GM11168 (cell line): ENCODE data around the gene SLC37A1.

Experiments
- in situ Hi-C: fragments of 300-500 bp; cut with MboI; formaldehyde crosslinking; loops from one replicate; pipeline ENCODE4 v1.12.0; 2022; ENCODE audit warnings: low sequenced_read_pairs; ENCODE audit not compliant: unreplicated experiment

The SLC37A1 gene

GRCh38 chr21:42523941-42524340 is 10.3 kb downstream of the SLC37A1 start:
- in situ Hi-C loops: no loop called here

GRCh38 chr21:42524341-42525028 is 10.8 kb downstream of the SLC37A1 start:
- in situ Hi-C loops: no loop called here

GRCh38 chr21:42525029-42525581 is 11.5 kb downstream of the SLC37A1 start:
- in situ Hi-C loops: no loop called here

- in situ Hi-C loops: no loop called here
Measured at GRCh38 chr21:42525676-42526378, 12.2 kb downstream of the SLC37A1 start.

- in situ Hi-C loops: no loop called here
Measured at GRCh38 chr21:42526379-42526727, 12.7 kb downstream of the SLC37A1 start.

- in situ Hi-C loops: no loop called here
Measured at GRCh38 chr21:42527127-42527488, 13.5 kb downstream of the SLC37A1 start.

GRCh38 chr21:42527489-42528158 is 14.0 kb downstream of the SLC37A1 start:
- in situ Hi-C loops: no loop called here

- in situ Hi-C loops: no loop called here
Measured at GRCh38 chr21:42530167-42530518, 16.5 kb downstream of the SLC37A1 start.

GRCh38 chr21:42531771-42532170 is 18.1 kb downstream of the SLC37A1 start:
- in situ Hi-C loops: no loop called here

GRCh38 chr21:42532466-42533181 is 19.0 kb downstream of the SLC37A1 start:
- in situ Hi-C loops: no loop called here

GRCh38 chr21:42533306-42533962 is 19.8 kb downstream of the SLC37A1 start:
- in situ Hi-C loops: no loop called here

GRCh38 chr21:42533963-42534355 is 20.3 kb downstream of the SLC37A1 start:
- in situ Hi-C loops: no loop called here

- in situ Hi-C loops: no loop called here
Measured at GRCh38 chr21:42534421-42535378, 21.0 kb downstream of the SLC37A1 start.

- in situ Hi-C loops: no loop called here
Measured at GRCh38 chr21:42535602-42536171, 22.0 kb downstream of the SLC37A1 start.

- in situ Hi-C loops: no loop called here
Measured at GRCh38 chr21:42536601-42537000, 22.9 kb downstream of the SLC37A1 start.

- in situ Hi-C loops: no loop called here
Measured at GRCh38 chr21:42537106-42537742, 23.6 kb downstream of the SLC37A1 start.

GRCh38 chr21:42538479-42539275 is 25.0 kb downstream of the SLC37A1 start:
- in situ Hi-C loops: no loop called here
